ENCODE results near the gene SLC9A7.
A peak's percentile ranks its signal among the peaks of the same experiment; 100 is the strongest.

Gene SLC9A7

GRCh38 chrX:46554942-46555341 lies 204.0 kb downstream of the SLC9A7 start:
- no peak for DNase-seq (ENCODE audit: low spot score)
- Histone ChIP-seq H3K4me3 (no peak overlapping the region), H3K27ac (no peak overlapping the region)
- TF ChIP-seq CTCF (IDR thresholded peaks at IDR 0.05), result no peak

- TF ChIP-seq CTCF (IDR thresholded peaks at IDR 0.05), result no peak
- Histone ChIP-seq H3K27ac (no peak overlapping the region), H3K4me3 (no peak overlapping the region)
- DNase-seq (ENCODE audit: low spot score), result no peak
Observed at GRCh38 chrX:46553935-46554334, 205.0 kb downstream of the SLC9A7 start.

GRCh38 chrX:46551494-46552128 lies 207.3 kb downstream of the SLC9A7 start:
- DNase-seq (ENCODE audit: low spot score), result no peak
- Histone ChIP-seq H3K27ac (peak overlapping the region in 1 of 2 donors; percentile 32), H3K4me3 (no peak overlapping the region)
- TF ChIP-seq CTCF (IDR thresholded peaks at IDR 0.05), result no peak

GRCh38 chrX:46549914-46550313 lies 209.0 kb downstream of the SLC9A7 start:
- Histone ChIP-seq H3K4me3 (no peak overlapping the region), H3K27ac (no peak overlapping the region)
- DNase-seq (ENCODE audit: low spot score), result no peak
- TF ChIP-seq CTCF (IDR thresholded peaks at IDR 0.05), result no peak

Measured in coronary artery (tissue), 2 donors.